HFF-Myc (cell line): Measurements from ENCODE around the gene WHRN.

ENCODE experiments used
- DNase-seq: peaks from one replicate; pipeline ENCODE4 v3.0.0-alpha.2; 2011; ENCODE audit warnings: low read depth; ENCODE audit errors: extremely low read depth
- H3K4me3 ChIP-seq: replicated peaks from 2 replicates; pipeline ENCODE4 v1.5.1; 2011; ENCODE audit warnings: low read depth, mild to moderate bottlenecking, control low read depth, low read length
- TF ChIP-seq, protein P1 (sequence below): IDR thresholded peaks from 2 replicates; pipeline ENCODE4 v1.5.1; 2012; ENCODE audit warnings: mild to moderate bottlenecking, low read depth, low read length, control low read depth; ENCODE audit errors: missing control alignments

The WHRN gene

GRCh38 chr9:114516913-114517312 lies 11.6 kb upstream of the WHRN start:
- DNase-seq, result no peak
- no peak overlapping the region for H3K4me3 ChIP-seq
- TF ChIP-seq, protein P1, sequence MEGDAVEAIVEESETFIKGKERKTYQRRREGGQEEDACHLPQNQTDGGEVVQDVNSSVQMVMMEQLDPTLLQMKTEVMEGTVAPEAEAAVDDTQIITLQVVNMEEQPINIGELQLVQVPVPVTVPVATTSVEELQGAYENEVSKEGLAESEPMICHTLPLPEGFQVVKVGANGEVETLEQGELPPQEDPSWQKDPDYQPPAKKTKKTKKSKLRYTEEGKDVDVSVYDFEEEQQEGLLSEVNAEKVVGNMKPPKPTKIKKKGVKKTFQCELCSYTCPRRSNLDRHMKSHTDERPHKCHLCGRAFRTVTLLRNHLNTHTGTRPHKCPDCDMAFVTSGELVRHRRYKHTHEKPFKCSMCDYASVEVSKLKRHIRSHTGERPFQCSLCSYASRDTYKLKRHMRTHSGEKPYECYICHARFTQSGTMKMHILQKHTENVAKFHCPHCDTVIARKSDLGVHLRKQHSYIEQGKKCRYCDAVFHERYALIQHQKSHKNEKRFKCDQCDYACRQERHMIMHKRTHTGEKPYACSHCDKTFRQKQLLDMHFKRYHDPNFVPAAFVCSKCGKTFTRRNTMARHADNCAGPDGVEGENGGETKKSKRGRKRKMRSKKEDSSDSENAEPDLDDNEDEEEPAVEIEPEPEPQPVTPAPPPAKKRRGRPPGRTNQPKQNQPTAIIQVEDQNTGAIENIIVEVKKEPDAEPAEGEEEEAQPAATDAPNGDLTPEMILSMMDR, result no peak

DNA sequence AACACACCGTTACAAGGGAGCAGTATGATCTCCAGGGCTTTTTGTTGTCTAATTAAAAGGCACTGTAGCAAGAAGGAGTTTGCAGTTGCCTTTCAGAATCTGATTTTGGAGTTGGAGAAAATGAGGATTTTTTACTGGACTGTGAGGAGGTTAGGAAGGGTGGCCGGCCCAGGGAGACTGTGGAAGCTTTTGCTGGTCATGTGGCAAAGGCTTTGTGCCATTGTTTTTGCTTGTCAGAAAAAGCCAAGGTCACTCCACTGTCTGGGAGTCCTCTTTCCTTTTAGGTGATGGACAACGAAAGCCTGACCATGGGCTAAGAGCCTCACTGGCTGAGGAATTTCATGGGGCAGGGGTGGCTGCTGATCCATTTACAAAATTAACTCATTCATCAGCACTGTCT lies 10.3 kb upstream of the WHRN start:
- H3K4me3 ChIP-seq, result no peak overlapping the region
- TF ChIP-seq, protein P1, result no peak
- no peak for DNase-seq

GRCh38 chr9:114513959-114514267 lies 8.6 kb upstream of the WHRN start:
- H3K4me3 ChIP-seq, result no peak overlapping the region
- no peak for DNase-seq
- TF ChIP-seq, protein P1, result no peak

DNA sequence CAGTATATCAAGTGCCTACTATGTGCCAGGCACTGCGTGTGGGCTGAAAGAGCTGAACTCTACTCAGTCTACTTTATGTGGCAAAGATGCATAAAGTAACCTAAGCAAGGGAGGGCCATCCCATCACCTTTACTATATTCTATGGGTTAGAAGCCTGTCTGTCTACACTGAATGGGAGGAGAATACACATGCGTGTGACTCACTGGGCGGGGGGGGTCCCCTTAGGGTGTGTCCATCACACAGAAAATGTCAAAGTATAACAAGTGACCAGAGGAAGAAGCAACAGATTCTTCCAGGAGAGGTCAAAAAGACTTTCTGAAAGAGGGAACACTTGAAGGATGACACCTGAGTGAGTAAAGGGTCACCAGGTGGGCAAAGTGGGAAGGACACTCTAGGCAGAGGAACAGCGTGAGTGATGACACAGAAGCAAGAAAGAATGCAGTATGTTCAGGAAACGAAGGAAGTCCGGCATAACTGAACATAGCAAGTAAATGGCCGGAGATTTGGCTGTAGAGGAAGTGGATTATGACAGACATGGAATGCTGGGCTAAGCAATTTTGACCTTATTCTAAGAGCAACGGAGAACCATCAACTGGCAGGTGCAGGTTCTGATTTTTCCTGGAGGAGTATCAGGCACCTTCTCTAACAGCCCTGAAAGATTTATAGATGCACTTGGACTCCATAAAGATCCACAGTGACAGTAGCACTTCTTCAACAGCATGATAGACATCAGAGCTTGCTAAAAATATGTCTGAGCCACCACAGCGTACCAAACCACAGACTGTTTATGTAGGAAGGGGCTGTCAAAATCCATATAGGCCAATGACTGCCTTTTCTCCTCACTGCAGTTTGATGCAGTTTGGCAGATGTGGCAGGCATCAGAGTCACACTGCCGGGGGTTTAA lies 8.0 kb upstream of the WHRN start:
- H3K4me3 ChIP-seq, result no peak overlapping the region
- DNase-seq, result no peak
- TF ChIP-seq, protein P1, result no peak

DNA sequence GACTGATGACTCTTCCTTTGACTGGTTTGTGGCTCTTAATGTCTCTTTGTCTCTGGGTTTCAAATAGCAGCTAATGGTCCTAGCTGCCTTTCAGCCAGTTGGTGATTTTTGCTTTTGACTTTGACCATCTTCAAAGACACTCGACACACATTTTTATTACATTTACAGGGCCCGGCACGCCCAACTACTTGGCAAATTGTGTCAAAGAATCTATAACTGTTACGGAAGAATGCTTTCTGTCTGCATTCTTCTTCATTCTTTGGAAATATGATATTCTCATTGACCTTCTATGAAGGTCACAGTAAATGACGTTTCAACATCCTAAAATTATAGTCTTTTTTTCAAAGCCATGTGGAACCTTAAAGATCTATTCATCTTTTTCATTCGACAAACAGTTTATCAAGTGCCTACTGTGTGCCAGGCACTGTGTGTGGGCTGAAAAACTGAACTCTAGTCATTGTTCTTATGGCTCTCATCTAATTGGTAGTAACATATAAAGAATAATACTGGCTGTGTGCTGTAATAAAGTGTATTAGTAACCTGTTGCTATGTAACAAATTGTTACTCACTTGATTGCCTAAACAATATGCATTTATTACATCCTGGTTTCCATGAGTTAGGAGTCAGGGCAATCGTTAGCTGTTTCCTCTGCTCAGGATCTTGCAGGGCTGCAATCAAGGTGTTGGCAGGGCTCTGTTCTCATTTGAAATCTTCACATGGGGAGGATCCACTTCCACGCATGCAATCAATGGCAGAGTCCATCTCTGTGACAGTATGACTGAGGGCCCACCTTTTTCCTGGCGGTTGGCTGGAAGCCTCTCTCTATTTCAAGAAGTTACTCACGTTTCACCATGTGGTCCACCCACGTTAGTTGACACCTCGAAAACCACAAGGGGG lies 7.0 kb upstream of the WHRN start:
- TF ChIP-seq, protein P1, result no peak
- H3K4me3 ChIP-seq, result no peak overlapping the region
- no peak for DNase-seq

DNA sequence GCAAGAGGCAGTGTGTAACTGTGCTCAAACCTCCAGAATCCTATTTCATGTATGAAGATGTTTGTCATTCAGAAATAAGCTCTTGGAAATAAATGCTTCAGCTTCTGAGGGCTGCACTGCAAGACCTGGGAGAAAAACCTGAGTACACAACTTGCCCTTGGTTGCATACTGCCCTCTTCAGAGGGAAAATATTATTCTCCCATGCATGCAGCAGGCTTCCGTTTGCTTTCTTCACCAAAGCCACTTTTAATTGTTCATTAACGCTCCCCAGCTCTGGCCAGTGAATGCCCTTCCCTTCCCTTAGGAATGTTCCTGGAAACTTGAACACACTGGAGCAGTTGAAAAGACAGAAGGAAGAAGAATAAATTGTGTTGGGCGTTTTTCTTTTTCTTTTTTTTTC lies 2.5 kb upstream of the WHRN start:
- H3K4me3 ChIP-seq, result no peak overlapping the region
- TF ChIP-seq, protein P1, result peak; percentile 19
- no peak for DNase-seq
